Forelimb muscle (tissue), 1 donor: Measurements from ENCODE around the gene LILRB4. TPM values are rescaled to one million over a fixed set of nuclear protein-coding genes. Genes with fewer than 3 reads are reported as not detected.
"Not testable (repeated sequence)": the region's sequence is repeated elsewhere in the genome, so short reads cannot be mapped to it uniquely, and the experiment has no call there.

Experiments used
- DNase-seq: peaks from one replicate; pipeline ENCODE4 v3.0.0-alpha.2; 2013; ENCODE audit warnings: low read depth
- polyA plus RNA-seq: library from polyadenylated mRNA; unstranded; fragments of 120-200 nt; gene quantifications from one replicate; pipeline ENCODE4 v1.2.1, GENCODE V29; 2013; ENCODE audit not compliant: insufficient read length

Gene LILRB4
- polyA plus RNA-seq, 1 donor, result 0.63 TPM

- no peak for DNase-seq
Observed at GRCh38 chr19:54650108-54650655, 12.6 kb upstream of the LILRB4 start.

- DNase-seq, result no peak
Observed at GRCh38 chr19:54653181-54653809, 9.5 kb upstream of the LILRB4 start.

- no peak for DNase-seq
Observed at GRCh38 chr19:54654447-54655321, 8.1 kb upstream of the LILRB4 start.

- DNase-seq, result no peak
Observed at GRCh38 chr19:54659300-54659699, 3.5 kb upstream of the LILRB4 start.

GRCh38 chr19:54660306-54660705 lies 2.5 kb upstream of the LILRB4 start:
- DNase-seq, result no peak

- no peak for DNase-seq
Observed at GRCh38 chr19:54660964-54661363, 1.8 kb upstream of the LILRB4 start.

- DNase-seq, result no peak
Observed at GRCh38 chr19:54661846-54662481, 821 bp upstream of the LILRB4 start.

- no peak for DNase-seq
Observed at GRCh38 chr19:54665530-54665929, 2.7 kb downstream of the LILRB4 start.

- no peak for DNase-seq
Observed at GRCh38 chr19:54667217-54667616, 4.4 kb downstream of the LILRB4 start.

GRCh38 chr19:54668353-54668752 lies 5.6 kb downstream of the LILRB4 start:
- no peak for DNase-seq

- no peak for DNase-seq
Observed at GRCh38 chr19:54670576-54671357, 8.0 kb downstream of the LILRB4 start.

- DNase-seq, result no peak
Observed at GRCh38 chr19:54673222-54673621, 10.4 kb downstream of the LILRB4 start.

- no peak for DNase-seq
Observed at GRCh38 chr19:54674021-54674617, 11.3 kb downstream of the LILRB4 start.

- not testable (repeated sequence) for DNase-seq
Observed at GRCh38 chr19:54676210-54676834, 13.5 kb downstream of the LILRB4 start.

- no peak for DNase-seq
Observed at GRCh38 chr19:54677217-54677616, 14.4 kb downstream of the LILRB4 start.

GRCh38 chr19:54681596-54681995 lies 18.8 kb downstream of the LILRB4 start:
- DNase-seq, result not testable (repeated sequence)

GRCh38 chr19:54682306-54682856 lies 19.6 kb downstream of the LILRB4 start:
- DNase-seq, result no peak

- DNase-seq, result no peak
Observed at GRCh38 chr19:54684527-54684926, 21.7 kb downstream of the LILRB4 start.

- DNase-seq, result no peak
Observed at GRCh38 chr19:54691582-54692297, 29.0 kb downstream of the LILRB4 start.

GRCh38 chr19:54692298-54692615 lies 29.5 kb downstream of the LILRB4 start:
- no peak for DNase-seq
